Neural progenitor cell (in vitro differentiated cells): ENCODE results near the gene ITPR2. TPM values are rescaled to one million over a fixed set of nuclear protein-coding genes. Genes with fewer than 3 reads are reported as not detected.
A peak's percentile ranks its signal among the peaks of the same experiment; 100 is the strongest.
"Not testable (repeated sequence)": the region's sequence is repeated elsewhere in the genome, so short reads cannot be mapped to it uniquely, and the experiment has no call there.

Source experiments
- DNase-seq: peaks from one replicate; pipeline ENCODE4 v3.0.0-alpha.2; 2016; ENCODE audit warnings: low spot score
- H2AFZ ChIP-seq: fragments of 200-600 bp; sonication (generic); replicated peaks from 2 replicates; pipeline ENCODE4 v1.6.1; 2016; ENCODE audit warnings: antibody characterized with exemption
- H3F3A ChIP-seq: fragments of 200-600 bp; sonication (generic); 2 replicates; pipeline ENCODE4 v1.6.1; 2016; ENCODE audit warnings: antibody characterized with exemption, low read depth
- H3K27ac ChIP-seq: fragments of 200-600 bp; sonication (generic); 2 replicates; pipeline ENCODE4 v1.5.1; 2016; ENCODE audit warnings: mild to moderate bottlenecking
- H3K27me3 ChIP-seq: fragments of 200-600 bp; sonication (generic); 2 replicates; pipeline ENCODE4 v1.6.1; 2016; ENCODE audit warnings: mild to moderate bottlenecking, moderate library complexity
- H3K36me3 ChIP-seq: fragments of 200-600 bp; sonication (generic); 2 replicates; pipeline ENCODE4 v1.5.1; 2016
- H3K4me1 ChIP-seq: fragments of 200-600 bp; sonication (generic); 2 replicates; pipeline ENCODE4 v1.6.1; 2016; ENCODE audit warnings: mixed run types
- H3K4me2 ChIP-seq: fragments of 200-600 bp; sonication (generic); 2 replicates; pipeline ENCODE4 v1.6.1; 2016
- H3K4me3 ChIP-seq: fragments of 200-600 bp; sonication (generic); 2 replicates; pipeline ENCODE4 v1.5.1; 2016
- H3K79me2 ChIP-seq: fragments of 200-600 bp; sonication (generic); 2 replicates; pipeline ENCODE4 v1.6.1; 2016; ENCODE audit warnings: low read depth
- H3K9ac ChIP-seq: fragments of 200-600 bp; sonication (generic); 2 replicates; pipeline ENCODE4 v1.6.1; 2016
- H3K9me3 ChIP-seq: fragments of 200-600 bp; sonication (generic); 2 replicates; pipeline ENCODE4 v1.5.1; 2016; ENCODE audit warnings: low read depth
- H4K20me1 ChIP-seq: fragments of 200-600 bp; sonication (generic); 2 replicates; pipeline ENCODE4 v1.6.1; 2016; ENCODE audit warnings: low read depth
- H3K27ac Mint-ChIP-seq: 3 replicates; pipeline ENCODE4 v1.8.0; 2021; ENCODE audit warnings: mixed read lengths
- H3K27me3 Mint-ChIP-seq: 2 replicates; pipeline ENCODE4 v1.8.0; 2022; ENCODE audit warnings: low read depth, mild to moderate bottlenecking, inconsistent platforms, moderate library complexity, mixed read lengths; ENCODE audit not compliant: insufficient read depth
- H3K36me3 Mint-ChIP-seq: 3 replicates; pipeline ENCODE4 v1.8.0; 2021; ENCODE audit warnings: mixed read lengths
- H3K4me1 Mint-ChIP-seq: 3 replicates; pipeline ENCODE4 v1.8.0; 2021; ENCODE audit warnings: mixed read lengths
- H3K4me3 Mint-ChIP-seq: 3 replicates; pipeline ENCODE4 v1.8.0; 2021; ENCODE audit warnings: mild to moderate bottlenecking, moderate library complexity, mixed read lengths
- H3K9me3 Mint-ChIP-seq: 3 replicates; pipeline ENCODE4 v1.8.0; 2020; ENCODE audit warnings: mixed read lengths
- CTCF ChIP-seq: fragments of 200-600 bp; sonication (generic); IDR thresholded peaks from 2 replicates; pipeline ENCODE4 v1.5.1; 2017; ENCODE audit warnings: antibody characterized with exemption, mild to moderate bottlenecking
- EZH2 ChIP-seq: fragments of 200-600 bp; sonication (generic); IDR thresholded peaks from 2 replicates; pipeline ENCODE4 v1.6.1; 2017; ENCODE audit warnings: antibody characterized with exemption, mild to moderate bottlenecking, moderate library complexity
- EZH2phosphoT487 ChIP-seq: fragments of 200-600 bp; sonication (generic); IDR thresholded peaks from 2 replicates; pipeline ENCODE4 v1.6.1; 2017; ENCODE audit warnings: antibody characterized with exemption
- total RNA-seq: library from RNA; depleted of rRNA; stranded (reverse); fragments of >200 nt; gene quantifications from 2 replicates; pipeline ENCODE4 v1.2.3, GENCODE V29; 2015; ENCODE audit warnings: low replicate concordance

Gene ITPR2
- total RNA-seq, 1 donor from 2014 or later = 11.4 TPM

DNA sequence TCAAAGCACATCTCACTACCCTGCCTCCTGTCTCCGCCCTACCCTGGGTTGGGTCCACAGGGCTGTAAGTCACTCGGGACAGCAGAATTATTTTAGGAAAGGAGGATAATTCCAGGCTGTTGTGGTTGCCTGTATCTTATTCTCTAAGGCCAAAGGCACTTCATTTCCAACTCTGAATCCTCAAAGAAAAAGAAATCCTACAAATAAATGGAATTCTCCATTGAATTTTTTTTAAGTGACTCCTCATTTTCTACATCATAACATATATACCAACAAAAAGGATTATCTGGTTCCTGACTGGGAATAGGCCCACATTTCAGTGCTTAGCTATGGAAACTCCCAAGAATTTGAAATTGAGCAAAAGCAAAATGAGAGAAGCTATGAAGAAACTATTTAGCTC lies 186.4 kb downstream of the ITPR2 start:
- Histone ChIP-seq H3K36me3 (no peaks in the 10 kb centered on the region), H3K4me3 (no peak overlapping the region), H2AFZ (no peak overlapping the region), H3K27me3 (no peaks in the 10 kb centered on the region), H4K20me1 (no peaks in the 10 kb centered on the region), H3K9ac (no peak overlapping the region), H3K9me3 (no peaks in the 10 kb centered on the region), H3K27ac (no peak overlapping the region), H3K4me2 (no peak overlapping the region), H3F3A (peaks cover 8% of the 10 kb centered on the region), H3K79me2 (no peaks in the 10 kb centered on the region), H3K4me1 (peaks cover 38% of the 10 kb centered on the region)
- no peaks in the 10 kb centered on the region for H3K36me3 Mint-ChIP-seq
- H3K27ac Mint-ChIP-seq = no peak overlapping the region
- H3K4me3 Mint-ChIP-seq = no peak overlapping the region
- peaks cover 2% of the 10 kb centered on the region for H3K27me3 Mint-ChIP-seq
- no peak for DNase-seq
- H3K4me1 Mint-ChIP-seq = peaks cover 8% of the 10 kb centered on the region
- no peak for TF ChIP-seq EZH2
- TF ChIP-seq CTCF = no peak
- no peak for TF ChIP-seq EZH2phosphoT487
- H3K9me3 Mint-ChIP-seq = peaks cover 5% of the 10 kb centered on the region

DNA sequence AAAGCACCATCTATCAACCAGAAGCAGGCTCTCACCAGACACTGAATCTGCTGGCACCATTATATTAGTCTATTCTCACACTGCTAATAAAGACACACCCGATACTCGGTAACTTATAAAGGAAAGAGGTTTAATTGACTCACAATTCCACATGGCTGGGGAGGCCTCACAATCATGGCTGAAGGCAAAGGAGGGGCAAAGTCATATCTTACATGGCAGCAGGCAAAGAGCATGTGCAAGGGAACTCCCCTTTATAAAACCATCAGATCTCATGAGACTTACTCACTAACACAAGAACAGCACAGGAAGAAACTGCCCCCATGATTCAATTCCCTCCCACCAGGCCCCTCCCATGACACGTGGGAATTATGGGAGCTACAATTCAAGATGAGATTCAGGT lies 188.6 kb downstream of the ITPR2 start:
- Histone ChIP-seq H3K4me2 (peak overlapping the region; percentile 45), H3K27ac (peak overlapping the region; percentile 54)
- DNase-seq = not testable (repeated sequence)

DNA sequence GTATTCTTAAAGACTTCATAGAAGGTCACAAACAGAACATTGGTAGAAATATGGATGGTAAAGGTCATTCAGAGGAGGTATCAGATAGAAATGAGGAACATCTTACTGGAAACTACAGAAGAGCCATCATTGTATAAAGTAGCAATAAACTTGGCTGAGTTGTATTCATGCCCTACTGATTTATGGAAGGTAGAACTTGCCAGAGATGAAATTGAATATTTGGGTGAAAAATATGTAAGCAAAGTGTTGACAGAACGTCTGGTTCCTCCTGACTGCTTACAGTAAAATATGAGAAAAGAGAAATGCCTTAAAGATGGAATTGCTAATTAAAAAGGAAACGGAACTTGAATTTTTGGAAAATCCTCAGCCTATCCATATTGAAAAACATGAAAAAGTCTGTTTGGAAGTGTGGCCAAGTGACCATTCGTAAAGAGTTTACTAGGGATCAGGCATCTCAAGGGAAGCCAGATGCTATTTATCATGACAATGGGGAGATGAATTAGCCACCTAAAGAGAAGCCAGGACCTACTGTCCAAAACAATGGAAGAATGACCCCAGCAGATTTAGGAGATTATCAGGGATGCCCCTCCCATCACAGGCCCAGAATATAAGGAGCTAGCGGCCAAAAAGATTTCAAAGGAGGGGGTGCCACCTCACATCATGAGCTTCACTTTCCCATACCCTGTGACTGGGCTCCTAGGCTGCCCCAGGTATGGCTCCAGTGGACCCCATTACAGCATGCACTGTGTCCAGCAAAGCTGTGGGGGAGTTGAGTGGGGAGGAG lies 189.3 kb downstream of the ITPR2 start:
- no peaks in the 10 kb centered on the region for H3K9me3 ChIP-seq
- no peaks in the 10 kb centered on the region for H3K36me3 ChIP-seq
- peaks cover 2% of the 10 kb centered on the region for H3K27me3 Mint-ChIP-seq
- H3F3A ChIP-seq = peaks cover 8% of the 10 kb centered on the region
- H3K4me2 ChIP-seq = peak overlapping the region; percentile 45
- H4K20me1 ChIP-seq = no peaks in the 10 kb centered on the region
- H3K9me3 Mint-ChIP-seq = peaks cover 2% of the 10 kb centered on the region
- H3K4me3 ChIP-seq = no peak overlapping the region
- H3K27ac ChIP-seq = peak overlapping the region; percentile 54
- H3K9ac ChIP-seq = no peak overlapping the region
- peaks cover 8% of the 10 kb centered on the region for H3K4me1 Mint-ChIP-seq
- no peak overlapping the region for H3K27ac Mint-ChIP-seq
- H2AFZ ChIP-seq = no peak overlapping the region
- H3K4me3 Mint-ChIP-seq = no peak overlapping the region
- TF ChIP-seq EZH2phosphoT487 (no peak), EZH2 (no peak), CTCF (no peak)
- H3K4me1 ChIP-seq = peaks cover 37% of the 10 kb centered on the region
- H3K36me3 Mint-ChIP-seq = no peaks in the 10 kb centered on the region
- no peaks in the 10 kb centered on the region for H3K27me3 ChIP-seq
- DNase-seq = peak; percentile 84
- no peaks in the 10 kb centered on the region for H3K79me2 ChIP-seq

More for the DNA sequence above, 188.6 kb downstream of the ITPR2 start:
- H3F3A ChIP-seq, H3K4me3 Mint-ChIP-seq, H3K4me3 ChIP-seq, H3K9me3 ChIP-seq, H3K27me3 Mint-ChIP-seq, H3K9me3 Mint-ChIP-seq, H2AFZ ChIP-seq, H3K36me3 ChIP-seq, H3K79me2 ChIP-seq, H3K27me3 ChIP-seq, H3K9ac ChIP-seq, H3K4me1 Mint-ChIP-seq, H3K36me3 Mint-ChIP-seq, H3K27ac Mint-ChIP-seq, H4K20me1 ChIP-seq: not testable (repeated sequence)
- H3K4me1 ChIP-seq = peaks cover 38% of the 10 kb centered on the region

DNA sequence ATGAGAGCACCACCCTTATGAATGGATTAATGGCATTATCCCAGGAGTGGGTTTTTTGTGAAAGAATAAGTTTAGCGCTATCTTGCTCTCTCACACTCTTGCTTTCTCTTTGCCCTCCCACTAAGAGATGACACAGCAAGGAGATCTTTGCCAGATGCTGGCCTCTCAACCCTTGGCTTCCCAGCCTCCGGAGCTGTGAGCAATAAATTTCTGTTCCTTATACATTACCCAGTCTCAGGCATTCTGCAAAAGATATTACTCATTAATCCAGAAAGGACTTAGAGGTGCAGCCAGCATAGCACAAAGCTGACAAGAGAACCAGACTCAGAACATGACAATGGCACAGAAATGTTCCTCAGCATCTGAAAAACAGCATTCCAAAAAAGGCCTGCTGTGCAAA lies 190.6 kb downstream of the ITPR2 start:
- peaks cover 8% of the 10 kb centered on the region for H3F3A ChIP-seq
- H3K36me3 ChIP-seq = no peaks in the 10 kb centered on the region
- H4K20me1 ChIP-seq = no peaks in the 10 kb centered on the region
- Mint-ChIP-seq H3K27me3 (peaks cover 2% of the 10 kb centered on the region), H3K36me3 (no peaks in the 10 kb centered on the region), H3K27ac (no peak overlapping the region), H3K9me3 (peaks cover 2% of the 10 kb centered on the region), H3K4me1 (peaks cover 8% of the 10 kb centered on the region), H3K4me3 (no peak overlapping the region)
- H3K27me3 ChIP-seq = no peaks in the 10 kb centered on the region
- H3K79me2 ChIP-seq = no peaks in the 10 kb centered on the region
- no peak overlapping the region for H3K9ac ChIP-seq
- H3K27ac ChIP-seq = no peak overlapping the region
- H2AFZ ChIP-seq = no peak overlapping the region
- H3K4me3 ChIP-seq = no peak overlapping the region
- no peak for DNase-seq
- H3K4me2 ChIP-seq = no peak overlapping the region
- no peaks in the 10 kb centered on the region for H3K9me3 ChIP-seq
- H3K4me1 ChIP-seq = peaks cover 35% of the 10 kb centered on the region
- no peak for TF ChIP-seq CTCF
- TF ChIP-seq EZH2 = no peak
